SK-N-SH (cell line): Measurements from ENCODE around the gene FUT2. TPM values are rescaled to one million over a fixed set of nuclear protein-coding genes. Genes with fewer than 3 reads are reported as not detected.
"Not testable (repeated sequence)": the region's sequence is repeated elsewhere in the genome, so short reads cannot be mapped to it uniquely, and the experiment has no call there.

Experiments
- CTCF ChIA-PET: fragments of 300-600, 350-600 bp; formaldehyde crosslinking; extraction: SDS; loops from one replicate; lab custom pipeline; 2021; lab: Yijun Ruan, JAX
- POLR2A ChIA-PET: fragments of 350-600 bp; sonication (Branson Sonifier 250); formaldehyde crosslinking; extraction: SDS; loops from one replicate; lab custom pipeline; 2020; ENCODE audit warnings: antibody characterized with exemption, inconsistent platforms; lab: Yijun Ruan, JAX
- DNase-seq: peaks from one replicate; pipeline ENCODE4 v3.0.0; 2012
- H2AFZ ChIP-seq: fragments of 200-600 bp; sonication (generic); 2 replicates; pipeline ENCODE4 v1.8.1; 2016; ENCODE audit warnings: antibody characterized with exemption, mild to moderate bottlenecking, low read depth
- H3F3A ChIP-seq: fragments of 200-600 bp; sonication (generic); replicated peaks from 2 replicates; pipeline ENCODE3; 2016; ENCODE audit warnings: antibody characterized with exemption, mild to moderate bottlenecking; ENCODE audit not compliant: insufficient read depth
- H3K27ac ChIP-seq, 2 experiments: fragments of 200-500 bp in 1 of 2; fragments of 200-600 bp in 1 of 2; sonication (Bioruptor generic) in 1 of 2; sonication (generic), shearing (Covaris generic) in 1 of 2; 2 replicates each; pipeline versions ENCODE4 v1.5.1 to v1.6.1; 2014 to 2016; ENCODE audit warnings: low read depth in 2 of 2, inconsistent platforms in 1 of 2, low read length in 1 of 2, mild to moderate bottlenecking in 1 of 2, mixed read lengths in 1 of 2
- H3K27me3 ChIP-seq: fragments of 200-600 bp; sonication (generic), shearing (Covaris generic); 2 replicates; pipeline ENCODE4 v1.6.1; 2016; ENCODE audit warnings: mixed run types; ENCODE audit not compliant: insufficient read depth
- H3K36me3 ChIP-seq, 2 experiments: fragments of 200-500 bp in 1 of 2; fragments of 200-600 bp in 1 of 2; sonication (Bioruptor generic) in 1 of 2; sonication (generic) in 1 of 2; replicated peaks in 1 of 2; 2 replicates each; pipeline versions ENCODE3 to v1.5.1; 2014 to 2016; ENCODE audit warnings: low read length in 1 of 2, mild to moderate bottlenecking in 1 of 2; ENCODE audit not compliant: insufficient read depth in 2 of 2, control insufficient read depth in 1 of 2
- H3K4me1 ChIP-seq, 2 experiments: fragments of 200-500 bp in 1 of 2; fragments of 200-600 bp in 1 of 2; sonication (Bioruptor generic) in 1 of 2; sonication (generic), shearing (Covaris generic) in 1 of 2; 2 replicates each; pipeline versions ENCODE4 v1.5.1 to v1.6.1; 2014 to 2016; ENCODE audit warnings: low read depth in 1 of 2, low read length in 1 of 2, mixed run types in 1 of 2; ENCODE audit not compliant: insufficient read depth in 2 of 2, control insufficient read depth in 1 of 2
- H3K4me2 ChIP-seq: fragments of 200-600 bp; sonication (generic), shearing (Covaris generic); 2 replicates; pipeline ENCODE4 v1.6.1; 2017; ENCODE audit warnings: mixed run types
- H3K4me3 ChIP-seq, 2 experiments: fragments of 200-500 bp in 1 of 2; fragments of 200-600 bp in 1 of 2; sonication (Bioruptor generic) in 1 of 2; sonication (generic), shearing (Covaris generic) in 1 of 2; 2 replicates each; pipeline versions ENCODE4 v1.5.1 to v1.8.1; 2014 to 2016; ENCODE audit warnings: low read depth in 2 of 2, inconsistent platforms in 1 of 2, low read length in 1 of 2, mild to moderate bottlenecking in 1 of 2, mixed read lengths in 1 of 2, moderate library complexity in 1 of 2
- H3K79me2 ChIP-seq: fragments of 200-600 bp; sonication (generic); 2 replicates; pipeline ENCODE4 v1.8.1; 2017; ENCODE audit warnings: mild to moderate bottlenecking; ENCODE audit not compliant: insufficient read depth
- H3K9ac ChIP-seq: fragments of 200-600 bp; sonication (generic); 2 replicates; pipeline ENCODE4 v1.6.1; 2017; ENCODE audit warnings: mixed run types
- H3K9me2 ChIP-seq: fragments of 200-600 bp; sonication (generic); 2 replicates; pipeline ENCODE4 v1.6.1; 2017; ENCODE audit warnings: mixed run types
- H3K9me3 ChIP-seq: fragments of 200-600 bp; sonication (generic); 2 replicates; pipeline ENCODE4 v1.6.1; 2017; ENCODE audit warnings: mixed run types, mild to moderate bottlenecking, moderate library complexity
- H4K20me1 ChIP-seq: fragments of 200-600 bp; sonication (generic); 2 replicates; pipeline ENCODE4 v1.6.1; 2017; ENCODE audit warnings: mild to moderate bottlenecking, mixed run types; ENCODE audit not compliant: insufficient read depth
- EP300 ChIP-seq, 2 experiments: IDR thresholded peaks; 2 replicates each; pipeline versions ENCODE4 v1.4.0 to v1.6.1; 2012; ENCODE audit warnings: borderline replicate concordance in 1 of 2, low read depth in 1 of 2, low read length in 1 of 2
- GABPA ChIP-seq: IDR thresholded peaks from 2 replicates; pipeline ENCODE4 v1.4.0; 2012; ENCODE audit warnings: low read depth, mild to moderate bottlenecking
- JUND ChIP-seq: IDR thresholded peaks from 2 replicates; pipeline ENCODE4 v1.4.0; 2012
- MAX ChIP-seq: IDR thresholded peaks from 2 replicates; pipeline ENCODE4 v1.4.0; 2012; ENCODE audit warnings: low read depth
- MEF2A ChIP-seq: IDR thresholded peaks from 2 replicates; pipeline ENCODE4 v1.4.0; 2012; ENCODE audit warnings: low read depth, borderline replicate concordance
- MXI1 ChIP-seq: IDR thresholded peaks from 2 replicates; pipeline ENCODE4 v1.6.1; 2012; ENCODE audit warnings: mild to moderate bottlenecking, low read depth, low read length, improper control_type of control experiment
- RAD21 ChIP-seq: IDR thresholded peaks from 2 replicates; pipeline ENCODE4 v1.6.1; 2012; ENCODE audit warnings: mild to moderate bottlenecking, low read length
- RCOR1 ChIP-seq: fragments of 150-350 bp; IDR thresholded peaks from 2 replicates; pipeline ENCODE4 v1.6.1; 2017; ENCODE audit warnings: antibody characterized with exemption, low read length
- RXRA ChIP-seq: IDR thresholded peaks from 2 replicates; pipeline ENCODE4 v1.4.0; 2012; ENCODE audit warnings: low read depth, mild to moderate bottlenecking, borderline replicate concordance
- TEAD4 ChIP-seq: IDR thresholded peaks from 2 replicates; pipeline ENCODE4 v1.4.0; 2012; ENCODE audit warnings: mild to moderate bottlenecking, borderline replicate concordance; ENCODE audit not compliant: insufficient read depth
- WGBS: methylation state at CpG from one replicate; pipeline ENCODE4 v1.1.6; 2017; ENCODE audit warnings: low lambda C conversion rate; 5-methylcytosine and 5-hydroxymethylcytosine counted together
- polyA plus RNA-seq, 3 experiments: library from polyadenylated mRNA; depleted of rRNA; stranded (reverse); fragments of >200 nt; gene quantifications; 2 replicates each; pipeline ENCODE4 v1.2.3, GENCODE V29; 2012
- TF ChIP-seq, protein P1 (sequence below): IDR thresholded peaks from 2 replicates; pipeline ENCODE4 v1.6.1; 2012; ENCODE audit warnings: mild to moderate bottlenecking, low read depth, low read length, moderate library complexity
- TF ChIP-seq, protein P2 (sequence below): fragments of 150-350 bp; IDR thresholded peaks from 2 replicates; pipeline ENCODE4 v1.6.1; 2017; ENCODE audit warnings: antibody characterized with exemption, low read length, low read depth, borderline replicate concordance
- TF ChIP-seq, protein P3 (sequence below): fragments of 200-600 bp; sonication (generic); IDR thresholded peaks from 2 replicates; pipeline ENCODE4 v1.6.1; 2017; ENCODE audit warnings: antibody characterized with exemption, mild to moderate bottlenecking, moderate library complexity
- TF ChIP-seq, protein P4 (sequence below): IDR thresholded peaks from 2 replicates; pipeline ENCODE4; 2012

The FUT2 gene
- polyA plus RNA-seq, 1 of the 3 experiments (the other 2 are of a cell fraction) = not detected

GRCh38 chr19:48678201-48678600 lies 17.6 kb upstream of the FUT2 start (continued):
- TF ChIP-seq, protein P1, sequence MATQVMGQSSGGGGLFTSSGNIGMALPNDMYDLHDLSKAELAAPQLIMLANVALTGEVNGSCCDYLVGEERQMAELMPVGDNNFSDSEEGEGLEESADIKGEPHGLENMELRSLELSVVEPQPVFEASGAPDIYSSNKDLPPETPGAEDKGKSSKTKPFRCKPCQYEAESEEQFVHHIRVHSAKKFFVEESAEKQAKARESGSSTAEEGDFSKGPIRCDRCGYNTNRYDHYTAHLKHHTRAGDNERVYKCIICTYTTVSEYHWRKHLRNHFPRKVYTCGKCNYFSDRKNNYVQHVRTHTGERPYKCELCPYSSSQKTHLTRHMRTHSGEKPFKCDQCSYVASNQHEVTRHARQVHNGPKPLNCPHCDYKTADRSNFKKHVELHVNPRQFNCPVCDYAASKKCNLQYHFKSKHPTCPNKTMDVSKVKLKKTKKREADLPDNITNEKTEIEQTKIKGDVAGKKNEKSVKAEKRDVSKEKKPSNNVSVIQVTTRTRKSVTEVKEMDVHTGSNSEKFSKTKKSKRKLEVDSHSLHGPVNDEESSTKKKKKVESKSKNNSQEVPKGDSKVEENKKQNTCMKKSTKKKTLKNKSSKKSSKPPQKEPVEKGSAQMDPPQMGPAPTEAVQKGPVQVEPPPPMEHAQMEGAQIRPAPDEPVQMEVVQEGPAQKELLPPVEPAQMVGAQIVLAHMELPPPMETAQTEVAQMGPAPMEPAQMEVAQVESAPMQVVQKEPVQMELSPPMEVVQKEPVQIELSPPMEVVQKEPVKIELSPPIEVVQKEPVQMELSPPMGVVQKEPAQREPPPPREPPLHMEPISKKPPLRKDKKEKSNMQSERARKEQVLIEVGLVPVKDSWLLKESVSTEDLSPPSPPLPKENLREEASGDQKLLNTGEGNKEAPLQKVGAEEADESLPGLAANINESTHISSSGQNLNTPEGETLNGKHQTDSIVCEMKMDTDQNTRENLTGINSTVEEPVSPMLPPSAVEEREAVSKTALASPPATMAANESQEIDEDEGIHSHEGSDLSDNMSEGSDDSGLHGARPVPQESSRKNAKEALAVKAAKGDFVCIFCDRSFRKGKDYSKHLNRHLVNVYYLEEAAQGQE = no peak
- TF ChIP-seq MEF2A (no peak), EP300 (IDR thresholded peaks at IDR 0.05; ENCODE audit: borderline replicate concordance in 1 of 2, low read depth in 1 of 2, low read length in 1 of 2) (no peak), RXRA (no peak), GABPA (no peak), MXI1 (no peak), RAD21 (no peak), JUND (no peak)
- TF ChIP-seq, protein P2, sequence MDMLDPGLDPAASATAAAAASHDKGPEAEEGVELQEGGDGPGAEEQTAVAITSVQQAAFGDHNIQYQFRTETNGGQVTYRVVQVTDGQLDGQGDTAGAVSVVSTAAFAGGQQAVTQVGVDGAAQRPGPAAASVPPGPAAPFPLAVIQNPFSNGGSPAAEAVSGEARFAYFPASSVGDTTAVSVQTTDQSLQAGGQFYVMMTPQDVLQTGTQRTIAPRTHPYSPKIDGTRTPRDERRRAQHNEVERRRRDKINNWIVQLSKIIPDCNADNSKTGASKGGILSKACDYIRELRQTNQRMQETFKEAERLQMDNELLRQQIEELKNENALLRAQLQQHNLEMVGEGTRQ = no peak

DNA sequence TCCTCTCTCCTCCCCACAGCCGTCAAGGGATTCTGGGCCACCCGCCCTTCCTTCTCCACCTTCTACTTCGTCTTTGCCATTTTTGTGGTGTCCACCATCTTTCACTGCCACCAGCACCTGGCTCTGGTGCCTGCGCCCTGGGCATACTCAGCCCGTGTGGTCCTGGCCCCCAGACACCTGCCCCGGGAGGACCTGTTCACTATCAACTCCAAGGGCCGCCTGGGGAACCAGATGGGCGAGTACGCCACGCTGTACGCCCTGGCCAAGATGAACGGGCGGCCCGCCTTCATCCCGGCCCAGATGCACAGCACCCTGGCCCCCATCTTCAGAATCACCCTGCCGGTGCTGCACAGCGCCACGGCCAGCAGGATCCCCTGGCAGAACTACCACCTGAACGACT lies 15.8 kb upstream of the FUT2 start:
- WGBS = 77% methylated on average over 7 of the region's 19 CpGs
- H3F3A ChIP-seq, H3K9me3 ChIP-seq, H3K36me3 ChIP-seq, H3K4me2 ChIP-seq, H3K9ac ChIP-seq, CTCF ChIA-PET, H4K20me1 ChIP-seq, POLR2A ChIA-PET, H3K27me3 ChIP-seq, H3K9me2 ChIP-seq, H3K4me1 ChIP-seq, H3K27ac ChIP-seq, H2AFZ ChIP-seq, H3K4me3 ChIP-seq, DNase-seq, H3K79me2 ChIP-seq: not testable (repeated sequence)

GRCh38 chr19:48680436-48681126 lies 15.2 kb upstream of the FUT2 start:
- Histone ChIP-seq H3K27me3 (no peaks in the 10 kb centered on the region), H3F3A (no peaks in the 10 kb centered on the region), H3K4me3 (no peak overlapping the region), H2AFZ (no peak overlapping the region), H3K36me3 (no peaks in the 10 kb centered on the region), H3K9me3 (no peaks in the 10 kb centered on the region), H3K9me2 (no peaks in the 10 kb centered on the region), H3K79me2 (no peaks in the 10 kb centered on the region), H4K20me1 (no peaks in the 10 kb centered on the region), H3K9ac (no peak overlapping the region), H3K4me1 (peaks cover 0 to 2% of the 10 kb centered on the region in 2 experiments; a peak in 1 of 4 replicates), H3K27ac (no peak overlapping the region), H3K4me2 (no peak overlapping the region)
- DNase-seq = no peak
- ChIA-PET POLR2A (no interaction called here), CTCF (no interaction called here)
- WGBS = 91% methylated on average over 31 of the region's 45 CpGs
- TF ChIP-seq RCOR1 = no peak
- no peak for TF ChIP-seq RAD21
- TF ChIP-seq TEAD4 = no peak
- TF ChIP-seq, protein P3, sequence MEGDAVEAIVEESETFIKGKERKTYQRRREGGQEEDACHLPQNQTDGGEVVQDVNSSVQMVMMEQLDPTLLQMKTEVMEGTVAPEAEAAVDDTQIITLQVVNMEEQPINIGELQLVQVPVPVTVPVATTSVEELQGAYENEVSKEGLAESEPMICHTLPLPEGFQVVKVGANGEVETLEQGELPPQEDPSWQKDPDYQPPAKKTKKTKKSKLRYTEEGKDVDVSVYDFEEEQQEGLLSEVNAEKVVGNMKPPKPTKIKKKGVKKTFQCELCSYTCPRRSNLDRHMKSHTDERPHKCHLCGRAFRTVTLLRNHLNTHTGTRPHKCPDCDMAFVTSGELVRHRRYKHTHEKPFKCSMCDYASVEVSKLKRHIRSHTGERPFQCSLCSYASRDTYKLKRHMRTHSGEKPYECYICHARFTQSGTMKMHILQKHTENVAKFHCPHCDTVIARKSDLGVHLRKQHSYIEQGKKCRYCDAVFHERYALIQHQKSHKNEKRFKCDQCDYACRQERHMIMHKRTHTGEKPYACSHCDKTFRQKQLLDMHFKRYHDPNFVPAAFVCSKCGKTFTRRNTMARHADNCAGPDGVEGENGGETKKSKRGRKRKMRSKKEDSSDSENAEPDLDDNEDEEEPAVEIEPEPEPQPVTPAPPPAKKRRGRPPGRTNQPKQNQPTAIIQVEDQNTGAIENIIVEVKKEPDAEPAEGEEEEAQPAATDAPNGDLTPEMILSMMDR = no peak
- TF ChIP-seq MEF2A = no peak
- TF ChIP-seq, protein P4, sequence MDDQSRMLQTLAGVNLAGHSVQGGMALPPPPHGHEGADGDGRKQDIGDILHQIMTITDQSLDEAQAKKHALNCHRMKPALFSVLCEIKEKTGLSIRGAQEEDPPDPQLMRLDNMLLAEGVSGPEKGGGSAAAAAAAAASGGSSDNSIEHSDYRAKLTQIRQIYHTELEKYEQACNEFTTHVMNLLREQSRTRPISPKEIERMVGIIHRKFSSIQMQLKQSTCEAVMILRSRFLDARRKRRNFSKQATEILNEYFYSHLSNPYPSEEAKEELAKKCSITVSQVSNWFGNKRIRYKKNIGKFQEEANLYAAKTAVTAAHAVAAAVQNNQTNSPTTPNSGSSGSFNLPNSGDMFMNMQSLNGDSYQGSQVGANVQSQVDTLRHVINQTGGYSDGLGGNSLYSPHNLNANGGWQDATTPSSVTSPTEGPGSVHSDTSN = no peak
- TF ChIP-seq MAX = no peak
